GM18867 (cell line): ENCODE data around the gene MESD.

ENCODE experiments used
- ATAC-seq: cut with Tn5 transposase; IDR thresholded peaks from one replicate; pipeline ENCODE4 v1.9.1; 2021; ENCODE audit warnings: mild to moderate bottlenecking, moderate library complexity; ENCODE audit not compliant: unreplicated experiment

MESD gene

GRCh38 chr15:80989518-80990478 lies at the start of gene MESD:
TSS of gene MESD (minus strand) at chr15:80989819. CDS start at chr15:80989791, 28 bp downstream.
- peak; percentile 95 for ATAC-seq

- no peak for ATAC-seq
These were observed 49.5 kb upstream of the MESD start for GRCh38 chr15:81038975-81039607.

GRCh38 chr15:81037952-81038743 lies 48.5 kb upstream of the MESD start:
- ATAC-seq, result no peak

- ATAC-seq, result no peak
These were observed 43.9 kb upstream of the MESD start for GRCh38 chr15:81033508-81033907.

- ATAC-seq, result no peak
These were observed 43.2 kb upstream of the MESD start for GRCh38 chr15:81032818-81033217.

- no peak for ATAC-seq
These were observed 42.7 kb upstream of the MESD start for GRCh38 chr15:81032355-81032754.

GRCh38 chr15:81031203-81031602 lies 41.6 kb upstream of the MESD start:
- ATAC-seq, result no peak

- no peak for ATAC-seq
These were observed 40.7 kb upstream of the MESD start for GRCh38 chr15:81030301-81030750.

- ATAC-seq, result no peak
These were observed 40.0 kb upstream of the MESD start for GRCh38 chr15:81029414-81030300.

- ATAC-seq, result no peak
These were observed 37.4 kb upstream of the MESD start for GRCh38 chr15:81026836-81027599.

GRCh38 chr15:81025721-81026370 lies 36.2 kb upstream of the MESD start:
- no peak for ATAC-seq

- no peak for ATAC-seq
These were observed 35.3 kb upstream of the MESD start for GRCh38 chr15:81024936-81025335.

GRCh38 chr15:81024265-81024872 lies 34.8 kb upstream of the MESD start:
- no peak for ATAC-seq

GRCh38 chr15:81023483-81024264 lies 34.1 kb upstream of the MESD start:
- ATAC-seq, result peak; percentile 89

GRCh38 chr15:81021321-81021720 lies 31.7 kb upstream of the MESD start:
- ATAC-seq, result no peak

- ATAC-seq, result no peak
These were observed 28.6 kb upstream of the MESD start for GRCh38 chr15:81018197-81018596.

GRCh38 chr15:81016489-81017068 lies 27.0 kb upstream of the MESD start:
- ATAC-seq, result no peak
